SK-N-MC (cell line): ENCODE data around the gene IQSEC1.

Experiments
- EZH2 ChIP-seq: fragments of 200-600 bp; sonication (generic); IDR thresholded peaks from one replicate; pipeline ENCODE4 v1.6.1; 2017; ENCODE audit warnings: antibody characterized with exemption
- FOXP2 ChIP-seq: optimal IDR thresholded peaks from 2 replicates; pipeline ENCODE3; 2011; ENCODE audit warnings: mild to moderate bottlenecking, moderate library complexity; ENCODE audit not compliant: insufficient read depth; ENCODE audit errors: extremely low read length, control extremely low read depth
- POLR2AphosphoS5 ChIP-seq: IDR thresholded peaks from 2 replicates; pipeline ENCODE4 v1.6.1; 2012; ENCODE audit warnings: mild to moderate bottlenecking, low read depth, low read length, borderline replicate concordance

DNA sequence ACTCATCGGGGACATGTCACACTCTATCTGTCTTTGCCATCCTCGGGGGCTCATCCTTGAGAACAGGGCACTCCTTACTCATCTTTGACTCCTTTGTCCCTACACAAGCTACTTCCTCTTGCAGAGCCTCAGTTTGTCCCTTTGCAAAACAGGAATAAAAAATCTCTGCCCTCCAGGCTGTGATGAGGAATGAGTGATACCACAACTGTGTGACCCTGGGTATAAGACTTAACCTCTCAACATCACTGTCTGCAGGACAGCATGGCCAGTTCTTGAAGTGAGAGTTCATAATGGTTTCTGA, 48.5 kb downstream of the IQSEC1 start:
- no peak for TF ChIP-seq POLR2AphosphoS5
- TF ChIP-seq EZH2 = no peak
- TF ChIP-seq FOXP2 = no peak
